Stimulated activated CD4-positive, alpha-beta T cell treated with anti-CD3 and anti-CD28 coated beads, Interleukin-12 subunit alpha, Interleukin-12 subunit beta, amount 100 ng/mL, for 4 hours (primary cell): ENCODE data around the gene HSD17B3.

Source experiments
- DNase-seq: peaks from one replicate; pipeline ENCODE4 v3.0.0-alpha.2; 2020

Gene HSD17B3

DNA sequence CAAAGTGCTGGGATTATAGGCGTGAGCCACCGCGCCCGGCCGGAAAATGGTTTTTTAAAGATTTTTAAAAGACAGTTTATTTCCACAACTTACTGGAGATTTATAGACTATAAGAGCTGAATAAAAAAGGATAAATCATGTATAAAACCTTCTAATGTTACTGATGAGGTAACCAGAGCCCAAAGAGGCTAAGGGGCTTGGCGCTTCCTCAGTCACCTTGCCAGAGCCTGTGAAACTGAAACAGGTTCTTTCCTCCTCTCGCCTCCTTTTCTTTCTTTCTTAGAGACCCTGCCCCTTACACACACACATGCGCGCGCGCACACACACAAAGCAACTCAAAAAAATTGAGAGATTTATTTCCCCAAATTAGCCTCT is 69.8 kb downstream of the HSD17B3 start:
- no peak for DNase-seq

- no peak for DNase-seq
Observed at GRCh38 chr9:96230002-96230401, 72.0 kb downstream of the HSD17B3 start.

DNA sequence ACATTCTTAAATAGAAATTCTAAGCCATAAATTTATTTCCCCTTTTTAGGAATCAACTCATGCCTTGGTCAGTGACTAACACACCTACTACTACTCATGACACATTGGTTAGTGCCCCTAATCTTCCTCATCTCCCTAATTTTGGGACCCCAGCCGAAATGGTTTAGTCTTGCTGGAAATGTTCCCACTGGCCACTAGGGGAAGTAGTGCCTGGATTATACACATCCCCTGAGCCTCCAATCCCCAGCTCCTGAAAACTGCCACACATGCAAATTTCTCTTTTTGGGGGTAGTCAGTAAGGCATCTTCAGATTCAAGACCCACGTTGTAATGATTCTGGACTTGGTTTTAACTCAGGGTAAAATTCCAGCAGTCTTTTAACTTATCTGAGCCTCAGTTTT is 79.8 kb downstream of the HSD17B3 start:
- no peak for DNase-seq

GRCh38 chr9:96219900-96220257 is 82.1 kb downstream of the HSD17B3 start:
- DNase-seq = no peak

DNA sequence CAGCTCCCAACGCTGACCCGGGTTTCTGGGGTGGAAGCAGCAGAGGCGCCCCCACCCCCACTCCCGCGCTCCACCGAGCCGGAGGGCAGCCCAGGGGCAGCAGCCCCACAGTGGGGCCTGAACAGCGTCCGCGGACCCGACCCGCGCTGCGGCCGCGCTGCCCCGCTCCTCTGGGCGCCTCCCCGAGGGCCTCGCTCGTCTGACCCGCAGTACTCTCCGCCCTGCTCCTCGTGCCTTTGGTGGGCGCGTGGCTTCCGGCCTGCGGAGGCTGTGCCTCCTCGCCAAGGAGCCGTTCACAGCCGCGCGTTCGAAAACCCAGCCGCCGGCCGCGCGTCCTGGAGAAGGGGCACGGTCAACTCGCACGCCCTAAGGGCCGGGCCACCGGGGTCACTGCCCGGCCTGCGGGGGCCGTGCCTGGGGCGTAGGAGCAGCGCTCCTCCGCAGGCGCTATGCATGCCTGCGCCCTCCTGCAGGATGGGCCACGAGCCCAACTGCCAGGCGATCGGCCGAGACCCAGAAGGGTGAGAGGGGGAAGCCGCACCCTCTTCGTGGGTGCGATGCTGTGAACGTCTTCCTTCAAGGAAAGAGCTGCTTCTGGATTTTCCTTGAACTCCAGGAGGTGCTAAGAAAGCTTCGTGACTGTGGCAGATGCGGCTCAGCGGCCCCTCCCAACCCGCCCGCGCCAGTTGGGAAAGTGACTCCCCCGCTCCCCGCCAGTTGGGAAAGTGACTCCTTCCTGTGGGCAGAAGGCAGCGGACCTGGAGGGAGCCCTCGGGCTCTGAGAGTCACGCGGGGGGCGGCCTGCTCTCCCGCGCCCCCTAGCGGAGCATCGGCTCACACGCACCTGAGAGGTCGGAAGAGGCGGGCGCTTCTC is 82.7 kb downstream of the HSD17B3 start:
- peak; percentile 44 for DNase-seq

DNA sequence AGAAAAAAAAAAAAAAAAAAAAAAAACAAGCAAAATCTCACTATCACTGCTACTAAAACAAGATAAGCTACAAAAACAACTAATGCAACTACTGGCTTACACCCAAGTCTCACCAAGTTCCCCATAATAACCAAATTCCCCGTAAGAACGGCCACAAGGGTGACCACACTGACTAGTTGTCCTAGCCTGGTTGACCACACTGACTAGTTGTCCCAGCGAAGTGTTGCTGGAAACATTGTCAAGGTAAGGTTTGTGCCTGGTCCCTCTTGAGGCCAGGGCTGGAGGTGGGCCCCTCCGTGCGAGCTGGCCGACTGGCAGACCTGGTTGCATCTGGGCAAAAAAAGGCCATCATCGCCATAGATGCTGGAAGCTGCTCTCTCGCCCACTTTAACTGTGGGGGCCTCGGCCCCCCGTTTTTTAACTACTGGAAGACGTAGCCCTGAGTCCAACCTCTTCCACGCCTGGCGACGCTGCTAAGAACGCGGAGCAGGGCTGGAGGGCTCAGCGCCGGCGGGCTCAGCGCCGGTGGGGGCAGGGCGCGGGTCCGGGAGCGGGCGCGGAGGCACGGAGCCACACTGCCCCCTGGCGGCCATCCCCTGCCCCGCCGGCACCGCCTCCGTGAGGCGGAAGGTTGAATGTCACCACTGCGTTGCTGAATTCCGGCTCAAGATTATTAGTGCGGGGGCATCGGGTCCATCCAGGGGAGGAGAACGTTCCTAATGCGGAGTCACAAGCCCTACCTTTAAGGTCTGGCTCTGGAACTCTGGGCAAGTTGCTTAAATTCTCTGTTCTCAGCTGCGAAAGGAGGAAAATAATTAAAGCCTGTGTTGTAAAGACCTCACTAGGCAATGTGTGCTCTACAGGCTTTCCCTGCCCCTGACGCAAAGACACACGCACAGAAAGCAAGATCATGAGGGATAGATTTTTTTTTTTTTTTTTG is 84.0 kb downstream of the HSD17B3 start:
- DNase-seq = peak; percentile 81

DNA sequence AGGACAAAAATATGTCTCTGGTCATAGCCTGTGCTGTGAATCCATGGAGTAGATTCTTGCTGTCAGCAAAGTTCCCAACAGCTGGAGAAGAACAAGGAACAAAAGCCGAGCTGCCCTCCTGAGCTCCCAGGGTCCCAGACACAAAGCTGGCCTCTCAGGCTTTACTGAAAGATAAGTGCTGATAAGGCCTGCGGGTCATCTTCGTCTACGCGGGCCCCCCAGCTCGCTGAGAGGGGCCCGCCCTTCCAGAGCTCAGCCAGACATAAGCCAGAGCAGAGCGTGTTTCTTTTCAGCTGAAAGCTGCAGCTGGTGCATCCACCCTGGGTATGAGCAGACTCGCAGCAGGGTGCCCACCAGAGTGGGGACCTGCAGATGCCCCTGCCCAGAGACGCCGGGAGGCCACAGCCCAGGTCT is 84.7 kb downstream of the HSD17B3 start:
- DNase-seq = no peak

DNA sequence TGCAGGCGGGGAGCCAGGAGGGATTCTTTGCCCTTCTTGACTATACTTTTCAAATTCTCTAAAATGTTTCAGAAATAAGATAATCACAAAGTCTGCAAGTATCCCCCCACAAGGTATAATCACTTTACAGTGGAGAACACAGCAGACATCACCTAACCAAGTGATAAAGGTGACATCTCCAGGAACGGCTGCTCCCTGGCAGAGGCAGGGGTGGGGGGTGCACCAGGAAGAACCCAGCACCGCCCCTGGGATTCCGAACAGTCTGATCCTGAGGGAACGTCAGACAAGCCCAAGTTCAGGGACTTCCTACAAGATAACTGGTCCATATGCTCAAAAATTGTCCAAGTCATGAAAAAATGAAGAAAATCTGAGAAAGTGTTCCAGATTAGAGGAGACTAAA is 85.4 kb downstream of the HSD17B3 start:
- no peak for DNase-seq

DNA sequence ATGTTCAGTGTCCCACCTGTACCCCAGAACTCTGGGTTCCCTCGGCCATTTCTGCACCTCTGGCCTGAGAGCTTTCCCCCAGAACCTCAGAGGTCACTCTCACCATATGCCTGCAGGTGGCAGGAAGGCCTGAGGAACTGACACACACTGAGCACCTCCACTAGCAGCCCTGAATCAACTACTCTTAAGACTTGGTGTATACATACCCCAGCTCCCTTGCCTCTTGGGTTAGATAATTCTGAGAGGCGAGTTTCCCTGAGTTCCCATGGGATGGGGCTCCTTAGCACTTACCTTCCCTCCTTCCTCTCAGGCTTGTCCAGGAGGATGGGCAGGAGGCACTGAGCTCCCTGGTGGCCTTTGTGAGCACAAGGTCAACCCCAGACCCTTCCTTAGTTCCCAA is 86.1 kb downstream of the HSD17B3 start:
- DNase-seq = no peak

GRCh38 chr9:96214635-96215034 is 87.3 kb downstream of the HSD17B3 start:
- no peak for DNase-seq

DNA sequence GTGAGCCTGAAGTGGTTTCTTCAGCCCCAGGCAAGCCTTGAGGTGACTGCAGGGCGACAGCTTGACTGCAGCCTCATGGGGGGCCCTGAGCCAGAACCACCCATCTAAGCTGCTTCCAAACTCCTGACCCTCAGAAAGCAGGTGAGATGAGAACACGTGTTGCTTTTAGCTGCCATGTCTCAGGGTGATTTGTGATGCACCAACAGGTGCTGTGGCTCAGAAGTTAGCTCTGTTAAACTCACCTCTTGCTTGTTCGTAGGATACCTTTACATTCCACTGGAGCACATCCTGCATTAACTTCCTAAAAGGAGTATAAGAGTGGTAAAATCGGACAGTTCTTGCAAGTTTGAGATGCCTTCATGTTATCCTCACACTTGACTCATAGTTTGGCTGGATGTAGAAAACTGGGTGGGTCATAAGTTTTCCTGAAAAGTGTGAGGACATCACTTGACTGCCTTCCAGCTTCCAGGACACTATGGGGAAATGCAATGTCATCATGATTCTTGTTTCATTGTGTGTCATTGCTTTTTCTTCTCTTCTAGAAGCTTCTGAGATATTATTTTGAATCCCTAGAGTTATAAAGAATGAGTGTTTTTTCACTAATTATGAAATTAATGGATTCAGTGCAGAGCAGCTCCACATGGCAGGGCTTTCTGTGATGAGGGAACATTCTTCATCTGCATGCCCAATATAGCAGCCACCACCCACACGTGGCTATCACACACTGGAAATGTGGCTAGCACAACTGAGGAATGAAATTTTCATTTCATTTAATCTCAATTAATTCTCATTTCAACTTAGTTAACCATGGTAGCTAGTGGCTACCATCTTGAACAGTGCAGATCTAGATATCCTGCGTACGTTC is 92.3 kb downstream of the HSD17B3 start:
- DNase-seq = no peak

GRCh38 chr9:96206156-96206751 is 95.7 kb downstream of the HSD17B3 start:
- no peak for DNase-seq

DNA sequence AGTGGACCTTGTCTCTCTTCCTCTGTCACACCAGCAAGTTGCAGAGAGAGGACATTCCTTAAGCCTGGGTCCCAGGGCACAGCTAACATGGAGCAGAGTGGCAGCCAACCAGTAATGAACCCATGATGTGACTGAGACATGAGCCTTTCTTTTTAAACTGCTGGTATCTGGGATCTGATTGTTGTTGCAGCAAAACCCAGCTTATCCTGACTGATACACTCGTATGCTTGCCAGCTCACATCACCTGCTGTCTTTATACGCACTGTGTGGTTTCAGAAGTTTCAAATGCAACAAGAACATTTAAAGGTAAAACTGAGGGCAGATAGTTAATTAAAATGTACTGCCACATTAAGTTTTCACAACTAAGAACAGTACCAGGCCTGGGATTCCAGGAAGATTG is 97.1 kb downstream of the HSD17B3 start:
- DNase-seq = no peak

GRCh38 chr9:96203867-96204501 is 98.0 kb downstream of the HSD17B3 start:
- no peak for DNase-seq

GRCh38 chr9:96202971-96203780 is 98.8 kb downstream of the HSD17B3 start:
- DNase-seq = no peak

DNA sequence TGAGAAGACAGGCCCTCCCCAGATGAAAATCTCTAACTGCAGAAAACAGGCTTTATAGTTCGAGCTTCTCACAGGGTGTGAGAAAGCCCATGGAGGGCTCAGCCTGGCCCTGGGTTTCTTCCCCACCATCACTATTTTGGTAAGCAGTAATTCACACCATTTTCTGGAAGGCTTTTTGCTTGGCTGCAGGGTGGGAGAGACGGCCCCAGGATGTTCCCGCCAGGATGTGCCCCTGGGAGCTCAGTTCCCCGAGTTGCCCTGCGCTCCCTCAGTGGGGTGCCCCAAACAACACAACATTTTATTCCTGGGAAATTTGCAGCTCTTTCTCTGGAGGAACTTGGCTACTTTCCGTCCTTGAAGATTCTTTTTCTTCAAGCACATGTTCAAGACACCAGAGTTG is 100.8 kb downstream of the HSD17B3 start:
- no peak for DNase-seq

DNA sequence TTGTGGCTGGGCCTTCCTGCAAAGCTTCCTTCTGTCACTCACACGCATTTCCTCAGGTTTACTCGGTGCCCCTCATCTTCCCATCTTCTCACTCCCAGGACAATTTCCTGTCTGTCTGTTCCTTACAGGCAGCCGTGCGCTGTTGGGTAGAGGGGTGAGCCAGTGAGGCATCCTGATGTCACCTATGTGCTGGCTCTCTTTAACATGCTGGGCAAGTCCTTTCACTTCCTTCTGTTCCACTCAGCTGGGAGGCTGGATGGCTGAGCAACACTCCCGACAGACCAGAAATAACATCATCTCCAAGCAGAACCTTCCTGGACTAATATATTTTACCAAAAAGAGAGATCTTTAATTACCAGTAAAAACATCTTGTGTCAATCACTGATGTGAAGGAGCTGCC is 103.0 kb downstream of the HSD17B3 start:
- no peak for DNase-seq

DNA sequence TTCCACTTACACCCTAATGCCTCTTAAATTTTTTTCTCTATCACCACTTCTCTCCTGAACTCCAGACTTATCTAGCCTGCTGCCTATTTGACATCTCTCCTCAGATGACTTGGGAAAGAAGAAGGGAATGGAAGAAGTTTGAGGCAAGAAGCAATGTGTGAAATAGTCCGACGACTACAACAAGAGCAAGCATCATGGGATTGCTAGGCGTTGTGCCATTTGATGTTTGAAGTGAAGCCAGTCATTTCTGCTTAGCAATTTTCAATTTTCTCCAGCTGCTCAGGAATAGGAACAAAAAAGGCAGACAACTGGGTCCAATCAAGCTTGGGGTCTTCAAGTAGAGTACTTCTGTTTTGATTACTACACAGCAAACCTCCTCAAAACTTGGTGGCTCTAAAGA is 106.4 kb downstream of the HSD17B3 start:
- no peak for DNase-seq

DNA sequence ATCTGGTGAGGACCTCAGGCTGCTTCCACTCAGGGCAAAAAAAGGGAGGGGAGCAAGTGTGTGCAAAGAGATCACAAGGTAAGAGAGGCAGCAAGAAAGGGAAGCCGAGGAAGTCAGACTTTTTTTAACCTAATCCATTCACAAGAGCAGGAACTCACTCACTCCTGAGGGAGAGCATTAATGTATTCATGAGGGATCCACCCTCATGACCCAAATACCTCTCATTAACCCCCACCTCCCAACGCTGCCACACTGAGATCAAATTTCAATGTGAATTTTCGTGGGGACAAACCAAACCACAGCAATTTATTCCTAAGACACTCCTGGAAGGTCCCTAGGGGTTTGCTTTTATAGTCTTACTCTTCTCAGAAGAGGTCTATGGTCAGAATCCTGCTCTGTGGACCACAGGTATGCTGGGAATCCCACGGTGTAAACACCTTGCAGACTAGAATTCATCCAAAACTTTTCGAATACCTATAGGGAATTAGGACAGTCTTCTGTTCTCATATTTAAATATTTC is 108.7 kb downstream of the HSD17B3 start:
- no peak for DNase-seq

DNA sequence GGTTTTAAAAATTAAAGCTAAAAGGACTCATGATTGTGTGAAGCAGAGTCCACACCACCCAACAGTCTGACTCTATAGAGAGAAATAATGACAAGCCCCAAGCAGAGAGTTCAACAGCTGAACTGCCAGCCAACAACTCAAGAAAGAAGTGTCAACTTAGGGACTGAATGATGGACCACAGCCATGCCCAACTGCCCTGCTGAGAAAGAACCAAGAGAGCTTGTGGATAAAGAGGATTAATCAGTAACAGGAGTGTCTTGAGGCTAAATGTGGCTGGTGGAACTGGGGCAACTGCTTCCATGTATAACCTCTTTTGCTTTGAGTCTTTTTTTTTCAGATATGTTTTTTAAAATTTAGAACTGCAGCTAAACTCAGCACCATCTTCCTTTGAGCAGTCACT is 109.3 kb downstream of the HSD17B3 start:
- no peak for DNase-seq

DNA sequence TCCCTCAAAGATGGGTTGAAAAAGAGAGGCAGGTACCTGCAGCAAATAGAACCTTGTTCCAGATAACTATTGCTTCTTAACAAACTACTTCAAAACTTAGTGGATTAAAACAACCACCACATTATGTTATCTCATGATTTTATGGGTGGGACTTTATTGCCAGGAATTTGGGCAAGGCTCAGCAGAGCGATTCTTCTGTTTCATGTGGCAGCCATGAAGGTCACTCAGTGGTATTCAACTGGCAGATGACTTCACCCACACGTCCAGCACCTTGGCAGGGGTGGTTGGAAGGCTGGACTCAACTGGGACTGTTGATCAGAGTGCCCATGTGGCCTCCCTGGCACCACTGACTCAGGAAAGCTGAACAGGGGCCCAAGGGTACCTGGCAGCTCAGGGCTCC is 112.0 kb downstream of the HSD17B3 start:
- DNase-seq = no peak
